Sigmoid colon (tissue), 4 donors: ENCODE data around the gene L3MBTL1.

ENCODE experiments used
- POLR2A ChIP-seq, 2 donors: fragments of 450-650 bp; IDR thresholded peaks; one replicate each; pipeline ENCODE4 v1.6.1; 2016; ENCODE audit warnings: antibody characterized with exemption in 2 of 2, mild to moderate bottlenecking in 2 of 2, moderate library complexity in 2 of 2
- POLR2AphosphoS5 ChIP-seq, 4 donors: sonication (generic); formaldehyde crosslinking; IDR thresholded peaks; one replicate each; pipeline ENCODE4 v1.6.1; 2017; ENCODE audit warnings: antibody characterized with exemption in 4 of 4
- TF ChIP-seq, protein P1 (sequence below), 4 experiments: fragments of 450-650 bp in 3 of 4; fragments of 200-600 bp in 1 of 4; IDR thresholded peaks; one replicate each; pipeline ENCODE4 v1.5.1; 2016 to 2019; ENCODE audit warnings: antibody characterized with exemption in 4 of 4, mild to moderate bottlenecking in 3 of 4, moderate library complexity in 2 of 4

DNA sequence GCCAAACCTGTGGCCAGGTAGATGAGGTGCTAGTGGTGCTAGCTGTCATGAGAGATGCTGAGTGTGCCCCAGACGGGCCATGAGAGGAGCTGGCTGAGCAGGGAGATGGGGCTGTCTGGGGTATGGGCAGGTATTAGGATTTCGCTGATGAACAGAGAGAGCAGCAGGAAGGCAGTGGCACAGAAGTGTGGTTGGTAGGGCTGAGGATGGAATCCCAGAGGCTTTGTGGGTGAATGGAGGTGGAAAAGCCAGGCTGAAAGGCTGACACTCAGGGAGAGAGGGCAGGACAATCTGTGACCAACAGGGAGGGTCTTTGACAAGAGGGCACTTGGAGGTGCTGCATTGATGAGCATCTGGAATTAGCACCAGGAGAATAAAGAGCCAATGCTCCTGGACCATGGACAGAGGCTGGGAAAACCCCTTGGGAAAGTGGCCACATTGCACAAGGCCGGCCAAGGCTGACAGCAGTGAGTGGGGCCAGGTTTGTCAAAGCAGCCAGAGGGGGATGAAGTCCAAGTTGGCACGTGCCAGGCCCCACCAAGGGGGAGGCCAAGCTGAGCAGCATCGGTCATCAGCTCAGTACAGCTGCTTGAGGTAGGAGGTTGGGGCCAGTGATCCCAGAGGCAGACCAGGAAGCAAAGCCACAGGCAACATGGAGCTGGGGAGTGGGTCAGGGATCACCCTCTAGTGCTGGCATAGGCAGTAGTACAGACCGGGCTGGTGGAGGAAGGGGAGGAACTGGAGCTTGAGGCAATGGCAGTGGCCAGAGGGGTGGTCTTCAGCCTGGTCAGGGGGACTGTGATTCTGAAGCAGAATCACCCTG, 31.6 kb downstream of the L3MBTL1 start:
- TF ChIP-seq POLR2AphosphoS5 (IDR thresholded peaks at IDR 0.05) (no peak), POLR2A (IDR thresholded peaks at IDR 0.05) (no peak)
- TF ChIP-seq, protein P1, sequence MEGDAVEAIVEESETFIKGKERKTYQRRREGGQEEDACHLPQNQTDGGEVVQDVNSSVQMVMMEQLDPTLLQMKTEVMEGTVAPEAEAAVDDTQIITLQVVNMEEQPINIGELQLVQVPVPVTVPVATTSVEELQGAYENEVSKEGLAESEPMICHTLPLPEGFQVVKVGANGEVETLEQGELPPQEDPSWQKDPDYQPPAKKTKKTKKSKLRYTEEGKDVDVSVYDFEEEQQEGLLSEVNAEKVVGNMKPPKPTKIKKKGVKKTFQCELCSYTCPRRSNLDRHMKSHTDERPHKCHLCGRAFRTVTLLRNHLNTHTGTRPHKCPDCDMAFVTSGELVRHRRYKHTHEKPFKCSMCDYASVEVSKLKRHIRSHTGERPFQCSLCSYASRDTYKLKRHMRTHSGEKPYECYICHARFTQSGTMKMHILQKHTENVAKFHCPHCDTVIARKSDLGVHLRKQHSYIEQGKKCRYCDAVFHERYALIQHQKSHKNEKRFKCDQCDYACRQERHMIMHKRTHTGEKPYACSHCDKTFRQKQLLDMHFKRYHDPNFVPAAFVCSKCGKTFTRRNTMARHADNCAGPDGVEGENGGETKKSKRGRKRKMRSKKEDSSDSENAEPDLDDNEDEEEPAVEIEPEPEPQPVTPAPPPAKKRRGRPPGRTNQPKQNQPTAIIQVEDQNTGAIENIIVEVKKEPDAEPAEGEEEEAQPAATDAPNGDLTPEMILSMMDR (IDR thresholded peaks at IDR 0.05), result no peak
